ENCODE data around the gene DLX5.

GRCh38 chr7:97001221-97001620 lies 23.4 kb downstream of the DLX5 start:
- no peak for TF ChIP-seq CTCF (conservative IDR thresholded peaks at IDR 0.05)
- TF ChIP-seq EZH2 (IDR thresholded peaks at IDR 0.05; ENCODE audit: low read depth): no peak
